ENCODE data around the gene ABHD10.

DNA sequence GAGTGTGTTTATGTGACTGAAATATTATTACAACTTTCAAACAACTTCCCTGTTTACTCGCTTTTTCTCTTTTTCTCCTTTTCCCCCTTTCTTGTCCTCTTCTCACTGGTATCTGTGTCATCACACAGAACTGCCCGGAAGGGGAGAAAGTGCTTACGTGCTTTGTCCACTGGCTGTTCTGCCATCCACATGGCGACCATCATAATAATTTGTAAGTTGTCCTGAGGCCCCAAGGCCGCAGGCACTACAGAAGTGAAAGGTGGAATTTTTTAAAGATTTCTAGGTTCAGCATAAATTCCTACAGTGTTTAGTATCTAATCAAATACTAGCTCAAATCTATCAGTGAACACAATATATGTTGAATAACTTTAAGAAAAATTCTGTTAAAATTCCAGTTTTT, 26.7 kb upstream of the ABHD10 start:
- no peak for TF ChIP-seq POLR2A (IDR thresholded peaks at IDR 0.05; ENCODE audit: low read length)
- no peak for TF ChIP-seq GATA1 (IDR thresholded peaks at IDR 0.05; ENCODE audit: low read depth, low read length)

Data from erythroblast (primary cell).